WTC11 (cell line): ENCODE measurements around the gene TBC1D22A. TPM values are rescaled to one million over a fixed set of nuclear protein-coding genes. Genes with fewer than 3 reads are reported as not detected.

ENCODE experiments used
- ATAC-seq: fragments of 200-7000 bp; cut with Tn5 transposase; 2 replicates; pipeline ENCODE4 v1.10.0; 2021; ENCODE audit warnings: mild to moderate bottlenecking, moderate library complexity
- CTCF ChIA-PET: fragments of 300-600 bp; sonication (Branson Sonifier 250); formaldehyde crosslinking; loops from one replicate; lab custom pipeline; 2021; ENCODE audit warnings: antibody characterized with exemption; lab: Charles Lee
- POLR2A ChIA-PET: fragments of 350-600 bp; sonication (Branson Sonifier 250); formaldehyde crosslinking; loops from one replicate; lab custom pipeline; 2021; ENCODE audit warnings: antibody characterized with exemption; lab: Charles Lee
- DNase-seq: peaks from one replicate; pipeline ENCODE4 v3.0.0; 2021; ENCODE audit warnings: low spot score
- H3K27ac Mint-ChIP-seq: 2 replicates; pipeline ENCODE4 v1.8.0; 2021; ENCODE audit warnings: mixed read lengths
- H3K27me3 Mint-ChIP-seq: 2 replicates; pipeline ENCODE4 v1.8.0; 2021; ENCODE audit warnings: low read depth, mild to moderate bottlenecking, moderate library complexity, mixed read lengths
- H3K36me3 Mint-ChIP-seq: 2 replicates; pipeline ENCODE4 v1.8.0; 2021; ENCODE audit warnings: mixed read lengths
- H3K4me1 Mint-ChIP-seq: 2 replicates; pipeline ENCODE4 v1.8.0; 2022; ENCODE audit warnings: mixed read lengths
- H3K4me3 Mint-ChIP-seq: 2 replicates; pipeline ENCODE4 v1.8.0; 2021; ENCODE audit warnings: mild to moderate bottlenecking, moderate library complexity, mixed read lengths
- H3K9me3 Mint-ChIP-seq: 2 replicates; pipeline ENCODE4 v1.8.0; 2021; ENCODE audit warnings: mixed read lengths
- ETV6 ChIP-seq: sonication (generic); formaldehyde crosslinking; IDR thresholded peaks from 2 replicates; pipeline ENCODE4 v1.8.1; 2022; ENCODE audit warnings: mild to moderate bottlenecking, missing genetic modification reagents
- GRHL2 ChIP-seq: fragments of 250-450 bp; sonication (Bioruptor Pico); IDR thresholded peaks from 2 replicates; pipeline ENCODE4 v1.8.0; 2022; ENCODE audit warnings: mild to moderate bottlenecking, moderate library complexity; ENCODE audit not compliant: insufficient replicate concordance, severe bottlenecking
- IRF2 ChIP-seq: sonication (generic); formaldehyde crosslinking; IDR thresholded peaks from 2 replicates; pipeline ENCODE4 v1.8.0; 2022; ENCODE audit warnings: low read depth, missing genetic modification reagents, borderline replicate concordance
- MXD4 ChIP-seq: fragments of 250-450 bp; sonication (Bioruptor Pico); IDR thresholded peaks from 2 replicates; pipeline ENCODE4 v1.8.0; 2021; ENCODE audit warnings: mild to moderate bottlenecking, moderate library complexity, borderline replicate concordance
- MYBL2 ChIP-seq: sonication (generic); formaldehyde crosslinking; IDR thresholded peaks from 2 replicates; pipeline ENCODE4 v1.8.1; 2023; ENCODE audit warnings: mild to moderate bottlenecking, moderate library complexity, missing genetic modification reagents
- NFYB ChIP-seq: sonication (generic); formaldehyde crosslinking; conservative IDR thresholded peaks from 2 replicates; pipeline ENCODE4 v1.8.0; 2022; ENCODE audit warnings: low read depth, missing genetic modification reagents
- OVOL2 ChIP-seq: fragments of 250-450 bp; sonication (Bioruptor Pico); IDR thresholded peaks from 2 replicates; pipeline ENCODE4 v1.9.0; 2021; ENCODE audit warnings: mild to moderate bottlenecking, borderline replicate concordance
- PRRX2 ChIP-seq: fragments of 250-450 bp; sonication (Bioruptor Pico); IDR thresholded peaks from 2 replicates; pipeline ENCODE4 v1.8.0; 2021; ENCODE audit warnings: mild to moderate bottlenecking
- ZNF232 ChIP-seq: sonication (generic); formaldehyde crosslinking; IDR thresholded peaks from 2 replicates; pipeline ENCODE4 v1.8.0; 2022; ENCODE audit warnings: mild to moderate bottlenecking, missing genetic modification reagents
- ZNF317 ChIP-seq: sonication (generic); formaldehyde crosslinking; IDR thresholded peaks from 2 replicates; pipeline ENCODE4 v1.8.1; 2023; ENCODE audit warnings: low read depth, mild to moderate bottlenecking, moderate library complexity, missing genetic modification reagents, borderline replicate concordance
- ZNF396 ChIP-seq: fragments of 250-450 bp; sonication (Bioruptor Pico); IDR thresholded peaks from 2 replicates; pipeline ENCODE4 v1.8.0; 2021; ENCODE audit warnings: mild to moderate bottlenecking, moderate library complexity, borderline replicate concordance
- ZNF416 ChIP-seq: fragments of 250-450 bp; sonication (Bioruptor Pico); IDR thresholded peaks from 2 replicates; pipeline ENCODE4 v1.9.0; 2021; ENCODE audit warnings: mild to moderate bottlenecking, inconsistent platforms
- total RNA-seq: library from RNA; stranded (reverse); gene quantifications from 3 replicates; pipeline ENCODE4 v1.2.3, GENCODE V29; 2021
- TF ChIP-seq, protein P1 (sequence below): sonication (generic); formaldehyde crosslinking; IDR thresholded peaks from 2 replicates; pipeline ENCODE4 v1.8.0; 2022; ENCODE audit warnings: mild to moderate bottlenecking, missing genetic modification reagents
- TF ChIP-seq, protein P2 (sequence below): sonication (generic); formaldehyde crosslinking; IDR thresholded peaks from 2 replicates; pipeline ENCODE4 v1.8.0; 2023; ENCODE audit warnings: mild to moderate bottlenecking, missing genetic modification reagents
- TF ChIP-seq, protein P3 (sequence below): sonication (generic); formaldehyde crosslinking; IDR thresholded peaks from 2 replicates; pipeline ENCODE4 v1.8.0; 2022; ENCODE audit warnings: mild to moderate bottlenecking, missing genetic modification reagents
- TF ChIP-seq, protein P4 (sequence below): sonication (generic); formaldehyde crosslinking; conservative IDR thresholded peaks from 2 replicates; pipeline ENCODE4 v1.8.1; 2023; ENCODE audit warnings: mild to moderate bottlenecking, low read depth, missing genetic modification reagents, moderate library complexity
- TF ChIP-seq, protein P5 (sequence below): sonication (generic); formaldehyde crosslinking; IDR thresholded peaks from 2 replicates; pipeline ENCODE4 v1.8.0; 2023; ENCODE audit warnings: missing genetic modification reagents, mild to moderate bottlenecking, borderline replicate concordance

Gene TBC1D22A
- total RNA-seq, 1 experiment from 2014 or later = 18.1 TPM

DNA sequence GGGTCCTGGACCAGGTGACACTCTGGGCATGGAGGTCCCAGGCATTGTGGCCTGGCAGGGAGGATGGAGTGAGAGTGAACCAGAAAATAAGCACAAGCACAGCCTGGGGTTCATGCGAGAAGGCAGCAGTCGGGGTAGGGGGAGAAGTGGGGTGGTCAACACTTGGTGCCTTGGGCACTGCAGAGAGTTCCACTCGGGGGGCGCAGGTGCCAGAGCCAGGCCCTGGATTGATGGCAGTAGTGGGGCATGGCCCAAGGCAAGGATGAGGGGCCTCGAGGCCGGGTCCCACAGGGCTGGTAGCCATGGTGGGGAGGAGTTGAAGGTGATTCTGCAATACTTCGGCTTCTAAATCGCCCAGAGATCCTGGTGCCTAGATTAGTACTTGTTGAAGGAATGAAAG is 372.9 kb downstream of the TBC1D22A start:
- H3K4me1 Mint-ChIP-seq = no peaks in the 10 kb centered on the region
- no peaks in the 10 kb centered on the region for H3K9me3 Mint-ChIP-seq
- H3K27me3 Mint-ChIP-seq = no peaks in the 10 kb centered on the region
- CTCF ChIA-PET = no interaction called here
- no peaks in the 10 kb centered on the region for H3K36me3 Mint-ChIP-seq
- ATAC-seq (no peak), DNase-seq (no peak)
- H3K4me3 Mint-ChIP-seq = no peak overlapping the region
- TF ChIP-seq OVOL2 (CRISPR knock-in tag) (no peak), GRHL2 (no peak), ZNF416 (no peak), IRF2 (CRISPR knock-in tag) (no peak), ZNF396 (no peak), PRRX2 (CRISPR knock-in tag) (no peak), MYBL2 (CRISPR knock-in tag) (no peak)
- TF ChIP-seq, protein P1, sequence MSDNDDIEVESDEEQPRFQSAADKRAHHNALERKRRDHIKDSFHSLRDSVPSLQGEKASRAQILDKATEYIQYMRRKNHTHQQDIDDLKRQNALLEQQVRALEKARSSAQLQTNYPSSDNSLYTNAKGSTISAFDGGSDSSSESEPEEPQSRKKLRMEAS = no peak
- TF ChIP-seq, protein P2, sequence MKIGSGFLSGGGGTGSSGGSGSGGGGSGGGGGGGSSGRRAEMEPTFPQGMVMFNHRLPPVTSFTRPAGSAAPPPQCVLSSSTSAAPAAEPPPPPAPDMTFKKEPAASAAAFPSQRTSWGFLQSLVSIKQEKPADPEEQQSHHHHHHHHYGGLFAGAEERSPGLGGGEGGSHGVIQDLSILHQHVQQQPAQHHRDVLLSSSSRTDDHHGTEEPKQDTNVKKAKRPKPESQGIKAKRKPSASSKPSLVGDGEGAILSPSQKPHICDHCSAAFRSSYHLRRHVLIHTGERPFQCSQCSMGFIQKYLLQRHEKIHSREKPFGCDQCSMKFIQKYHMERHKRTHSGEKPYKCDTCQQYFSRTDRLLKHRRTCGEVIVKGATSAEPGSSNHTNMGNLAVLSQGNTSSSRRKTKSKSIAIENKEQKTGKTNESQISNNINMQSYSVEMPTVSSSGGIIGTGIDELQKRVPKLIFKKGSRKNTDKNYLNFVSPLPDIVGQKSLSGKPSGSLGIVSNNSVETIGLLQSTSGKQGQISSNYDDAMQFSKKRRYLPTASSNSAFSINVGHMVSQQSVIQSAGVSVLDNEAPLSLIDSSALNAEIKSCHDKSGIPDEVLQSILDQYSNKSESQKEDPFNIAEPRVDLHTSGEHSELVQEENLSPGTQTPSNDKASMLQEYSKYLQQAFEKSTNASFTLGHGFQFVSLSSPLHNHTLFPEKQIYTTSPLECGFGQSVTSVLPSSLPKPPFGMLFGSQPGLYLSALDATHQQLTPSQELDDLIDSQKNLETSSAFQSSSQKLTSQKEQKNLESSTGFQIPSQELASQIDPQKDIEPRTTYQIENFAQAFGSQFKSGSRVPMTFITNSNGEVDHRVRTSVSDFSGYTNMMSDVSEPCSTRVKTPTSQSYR (CRISPR knock-in tag) = no peak
- peak overlapping the region; percentile 88 for H3K27ac Mint-ChIP-seq
- POLR2A ChIA-PET = no interaction called here

DNA sequence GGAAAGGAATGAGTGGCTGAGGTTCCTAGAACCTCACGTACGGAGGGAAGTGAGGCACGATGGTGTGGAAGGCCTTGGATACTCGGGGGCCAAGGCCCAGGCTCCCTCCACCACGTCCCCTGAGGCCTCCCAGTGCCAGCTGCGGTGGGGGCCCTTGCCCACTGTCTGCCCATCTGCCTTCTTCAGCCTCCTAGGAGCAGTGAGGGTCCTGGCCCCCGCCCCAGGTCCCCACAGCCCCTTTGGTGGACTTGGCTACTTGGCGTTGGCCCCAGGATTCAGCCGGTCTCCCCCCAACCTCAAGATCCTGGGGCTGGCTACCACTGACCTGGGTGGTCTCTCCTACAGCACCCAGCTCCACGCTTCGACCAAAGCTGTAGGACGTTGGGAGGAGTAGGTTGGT is 373.6 kb downstream of the TBC1D22A start:
- DNase-seq (no peak), ATAC-seq (no peak)
- Mint-ChIP-seq H3K4me3 (no peak overlapping the region), H3K36me3 (no peaks in the 10 kb centered on the region), H3K27me3 (no peaks in the 10 kb centered on the region), H3K9me3 (no peaks in the 10 kb centered on the region), H3K4me1 (no peaks in the 10 kb centered on the region), H3K27ac (peak overlapping the region; percentile 88)
- TF ChIP-seq, protein P3, sequence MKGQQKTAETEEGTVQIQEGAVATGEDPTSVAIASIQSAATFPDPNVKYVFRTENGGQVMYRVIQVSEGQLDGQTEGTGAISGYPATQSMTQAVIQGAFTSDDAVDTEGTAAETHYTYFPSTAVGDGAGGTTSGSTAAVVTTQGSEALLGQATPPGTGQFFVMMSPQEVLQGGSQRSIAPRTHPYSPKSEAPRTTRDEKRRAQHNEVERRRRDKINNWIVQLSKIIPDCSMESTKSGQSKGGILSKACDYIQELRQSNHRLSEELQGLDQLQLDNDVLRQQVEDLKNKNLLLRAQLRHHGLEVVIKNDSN = no peak
- TF ChIP-seq ZNF317 (CRISPR knock-in tag) (no peak), ETV6 (CRISPR knock-in tag) (no peak), NFYB (CRISPR knock-in tag) (no peak)
- TF ChIP-seq, protein P4, sequence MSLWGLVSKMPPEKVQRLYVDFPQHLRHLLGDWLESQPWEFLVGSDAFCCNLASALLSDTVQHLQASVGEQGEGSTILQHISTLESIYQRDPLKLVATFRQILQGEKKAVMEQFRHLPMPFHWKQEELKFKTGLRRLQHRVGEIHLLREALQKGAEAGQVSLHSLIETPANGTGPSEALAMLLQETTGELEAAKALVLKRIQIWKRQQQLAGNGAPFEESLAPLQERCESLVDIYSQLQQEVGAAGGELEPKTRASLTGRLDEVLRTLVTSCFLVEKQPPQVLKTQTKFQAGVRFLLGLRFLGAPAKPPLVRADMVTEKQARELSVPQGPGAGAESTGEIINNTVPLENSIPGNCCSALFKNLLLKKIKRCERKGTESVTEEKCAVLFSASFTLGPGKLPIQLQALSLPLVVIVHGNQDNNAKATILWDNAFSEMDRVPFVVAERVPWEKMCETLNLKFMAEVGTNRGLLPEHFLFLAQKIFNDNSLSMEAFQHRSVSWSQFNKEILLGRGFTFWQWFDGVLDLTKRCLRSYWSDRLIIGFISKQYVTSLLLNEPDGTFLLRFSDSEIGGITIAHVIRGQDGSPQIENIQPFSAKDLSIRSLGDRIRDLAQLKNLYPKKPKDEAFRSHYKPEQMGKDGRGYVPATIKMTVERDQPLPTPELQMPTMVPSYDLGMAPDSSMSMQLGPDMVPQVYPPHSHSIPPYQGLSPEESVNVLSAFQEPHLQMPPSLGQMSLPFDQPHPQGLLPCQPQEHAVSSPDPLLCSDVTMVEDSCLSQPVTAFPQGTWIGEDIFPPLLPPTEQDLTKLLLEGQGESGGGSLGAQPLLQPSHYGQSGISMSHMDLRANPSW (CRISPR knock-in tag) = no peak
- ChIA-PET CTCF (no interaction called here), POLR2A (no interaction called here)

DNA sequence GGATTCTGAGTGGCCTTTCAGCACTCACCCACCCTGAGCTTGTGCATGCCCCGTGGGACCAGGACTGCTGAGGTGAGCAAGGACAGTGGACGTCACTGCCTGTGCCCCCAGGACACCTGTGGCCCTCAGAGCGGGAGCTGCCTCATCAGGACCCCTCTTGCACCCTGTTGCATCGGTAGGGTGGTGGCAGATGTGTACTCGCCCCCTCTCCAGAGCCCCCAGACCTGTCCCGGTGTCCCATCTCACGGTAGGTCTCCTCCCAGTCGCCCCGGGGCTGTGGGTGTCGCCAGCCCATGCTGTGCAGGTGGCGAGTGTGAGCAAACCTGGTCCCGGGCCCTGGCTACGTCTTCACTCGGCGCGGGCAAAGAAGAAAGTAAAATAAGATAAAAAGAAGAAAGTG is 374.2 kb downstream of the TBC1D22A start:
- no peak overlapping the region for H3K4me3 Mint-ChIP-seq
- no peaks in the 10 kb centered on the region for H3K36me3 Mint-ChIP-seq
- ATAC-seq (no peak), DNase-seq (no peak)
- H3K4me1 Mint-ChIP-seq = no peaks in the 10 kb centered on the region
- H3K9me3 Mint-ChIP-seq = no peaks in the 10 kb centered on the region
- TF ChIP-seq ZNF232 (CRISPR knock-in tag) (no peak), MXD4 (CRISPR knock-in tag) (no peak)
- TF ChIP-seq, protein P1 = no peak
- TF ChIP-seq, protein P5, sequence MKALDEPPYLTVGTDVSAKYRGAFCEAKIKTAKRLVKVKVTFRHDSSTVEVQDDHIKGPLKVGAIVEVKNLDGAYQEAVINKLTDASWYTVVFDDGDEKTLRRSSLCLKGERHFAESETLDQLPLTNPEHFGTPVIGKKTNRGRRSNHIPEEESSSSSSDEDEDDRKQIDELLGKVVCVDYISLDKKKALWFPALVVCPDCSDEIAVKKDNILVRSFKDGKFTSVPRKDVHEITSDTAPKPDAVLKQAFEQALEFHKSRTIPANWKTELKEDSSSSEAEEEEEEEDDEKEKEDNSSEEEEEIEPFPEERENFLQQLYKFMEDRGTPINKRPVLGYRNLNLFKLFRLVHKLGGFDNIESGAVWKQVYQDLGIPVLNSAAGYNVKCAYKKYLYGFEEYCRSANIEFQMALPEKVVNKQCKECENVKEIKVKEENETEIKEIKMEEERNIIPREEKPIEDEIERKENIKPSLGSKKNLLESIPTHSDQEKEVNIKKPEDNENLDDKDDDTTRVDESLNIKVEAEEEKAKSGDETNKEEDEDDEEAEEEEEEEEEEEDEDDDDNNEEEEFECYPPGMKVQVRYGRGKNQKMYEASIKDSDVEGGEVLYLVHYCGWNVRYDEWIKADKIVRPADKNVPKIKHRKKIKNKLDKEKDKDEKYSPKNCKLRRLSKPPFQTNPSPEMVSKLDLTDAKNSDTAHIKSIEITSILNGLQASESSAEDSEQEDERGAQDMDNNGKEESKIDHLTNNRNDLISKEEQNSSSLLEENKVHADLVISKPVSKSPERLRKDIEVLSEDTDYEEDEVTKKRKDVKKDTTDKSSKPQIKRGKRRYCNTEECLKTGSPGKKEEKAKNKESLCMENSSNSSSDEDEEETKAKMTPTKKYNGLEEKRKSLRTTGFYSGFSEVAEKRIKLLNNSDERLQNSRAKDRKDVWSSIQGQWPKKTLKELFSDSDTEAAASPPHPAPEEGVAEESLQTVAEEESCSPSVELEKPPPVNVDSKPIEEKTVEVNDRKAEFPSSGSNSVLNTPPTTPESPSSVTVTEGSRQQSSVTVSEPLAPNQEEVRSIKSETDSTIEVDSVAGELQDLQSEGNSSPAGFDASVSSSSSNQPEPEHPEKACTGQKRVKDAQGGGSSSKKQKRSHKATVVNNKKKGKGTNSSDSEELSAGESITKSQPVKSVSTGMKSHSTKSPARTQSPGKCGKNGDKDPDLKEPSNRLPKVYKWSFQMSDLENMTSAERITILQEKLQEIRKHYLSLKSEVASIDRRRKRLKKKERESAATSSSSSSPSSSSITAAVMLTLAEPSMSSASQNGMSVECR (CRISPR knock-in tag) = no peak
- no peaks in the 10 kb centered on the region for H3K27me3 Mint-ChIP-seq
- ChIA-PET CTCF (no interaction called here), POLR2A (no interaction called here)
- peak overlapping the region; percentile 31; the same call in 1 of the 2 replicates for H3K27ac Mint-ChIP-seq
